Measurements from ENCODE around the gene FPR2. TPM values are rescaled to one million over a fixed set of nuclear protein-coding genes. Genes with fewer than 3 reads are reported as not detected.

The FPR2 gene
- total RNA-seq, 4 donors from 2014 or later = 0.34 TPM; not detected in 3

- TF ChIP-seq POLR2AphosphoS5 (IDR thresholded peaks at IDR 0.05) (no peak), POLR2A (IDR thresholded peaks at IDR 0.05) (no peak), CTCF (IDR thresholded peaks at IDR 0.05) (no peak), EP300 (IDR thresholded peaks at IDR 0.05) (no peak)
- peak; percentile 83 to 89 for DNase-seq (ENCODE audit: low spot score in 2 of 2)
- 44% methylated on average over 6 of the region's 6 CpGs for WGBS
- no peak overlapping the region for H3K4me3 ChIP-seq
- H3K27ac ChIP-seq = peak overlapping the region; percentile 68
- peaks cover 3% of the 10 kb centered on the region for H3K27me3 ChIP-seq
- H3K4me1 ChIP-seq = peaks cover 26% of the 10 kb centered on the region
- H3K9me3 ChIP-seq = no peaks in the 10 kb centered on the region
- no peaks in the 10 kb centered on the region for H3K36me3 ChIP-seq
Measured at GRCh38 chr19:51784922-51785690, 24.1 kb downstream of the FPR2 start.

GRCh38 chr19:51786646-51787494 is 25.9 kb downstream of the FPR2 start:
- TF ChIP-seq CTCF (IDR thresholded peaks at IDR 0.05) (no peak), POLR2AphosphoS5 (IDR thresholded peaks at IDR 0.05) (no peak), EP300 (IDR thresholded peaks at IDR 0.05) (no peak), POLR2A (IDR thresholded peaks at IDR 0.05) (no peak)
- H3K4me3 ChIP-seq = no peak overlapping the region
- H3K36me3 ChIP-seq = no peaks in the 10 kb centered on the region
- H3K4me1 ChIP-seq = peaks cover 26% of the 10 kb centered on the region
- peak overlapping the region; percentile 1 for H3K27ac ChIP-seq
- no peaks in the 10 kb centered on the region for H3K9me3 ChIP-seq
- H3K27me3 ChIP-seq = peaks cover 3% of the 10 kb centered on the region
- DNase-seq (ENCODE audit: low spot score in 2 of 2) = no peak
- WGBS = 66% methylated on average over 6 of the region's 6 CpGs

- Histone ChIP-seq H3K9me3 (no peaks in the 10 kb centered on the region), H3K4me1 (peaks cover 26% of the 10 kb centered on the region), H3K4me3 (no peak overlapping the region), H3K36me3 (no peaks in the 10 kb centered on the region), H3K27me3 (no peaks in the 10 kb centered on the region), H3K27ac (no peak overlapping the region)
- DNase-seq (ENCODE audit: low spot score in 2 of 2) = no peak
- TF ChIP-seq POLR2A (IDR thresholded peaks at IDR 0.05) (no peak), POLR2AphosphoS5 (IDR thresholded peaks at IDR 0.05) (no peak), CTCF (IDR thresholded peaks at IDR 0.05) (no peak), EP300 (IDR thresholded peaks at IDR 0.05) (no peak)
- 84% methylated on average over 2 of the region's 2 CpGs for WGBS
Measured at GRCh38 chr19:51788029-51788428, 27.0 kb downstream of the FPR2 start.

- H3K27ac ChIP-seq = no peak overlapping the region
- H3K9me3 ChIP-seq = no peaks in the 10 kb centered on the region
- peaks cover 22% of the 10 kb centered on the region for H3K4me1 ChIP-seq
- no peak overlapping the region for H3K4me3 ChIP-seq
- DNase-seq (ENCODE audit: low spot score in 2 of 2) = no peak
- H3K27me3 ChIP-seq = no peaks in the 10 kb centered on the region
- TF ChIP-seq POLR2AphosphoS5 (IDR thresholded peaks at IDR 0.05) (no peak), POLR2A (IDR thresholded peaks at IDR 0.05) (no peak), EP300 (IDR thresholded peaks at IDR 0.05) (no peak), CTCF (IDR thresholded peaks at IDR 0.05) (no peak)
- H3K36me3 ChIP-seq = no peaks in the 10 kb centered on the region
- 54% methylated on average over 3 of the region's 6 CpGs for WGBS
Measured at GRCh38 chr19:51789061-51789795, 28.2 kb downstream of the FPR2 start.
